Upper lobe of left lung (tissue), 4 donors: ENCODE data around the gene MYEOV.

Source experiments
- EP300 ChIP-seq, 4 donors: sonication (generic); formaldehyde crosslinking; IDR thresholded peaks; one replicate each; pipeline ENCODE4 v1.5.1; 2017; ENCODE audit warnings: antibody characterized with exemption in 4 of 4, control low read depth in 2 of 4
- POLR2A ChIP-seq, 4 donors: fragments of 450-650 bp; IDR thresholded peaks; one replicate each; pipeline ENCODE4 v1.5.1; 2016 to 2017; ENCODE audit warnings: antibody characterized with exemption in 4 of 4, mild to moderate bottlenecking in 2 of 4
- POLR2AphosphoS5 ChIP-seq, 2 donors: sonication (generic); formaldehyde crosslinking; IDR thresholded peaks; one replicate each; pipeline ENCODE4 v1.5.1; 2017; ENCODE audit warnings: antibody characterized with exemption in 2 of 2
- TF ChIP-seq, protein P1 (sequence below), 6 experiments: fragments of 450-650 bp in 4 of 6; fragments of 200-600 bp in 2 of 6; sonication (generic) in 2 of 6; IDR thresholded peaks; one replicate each; pipeline ENCODE4 v1.5.1; 2016 to 2019; ENCODE audit warnings: antibody characterized with exemption in 6 of 6

- TF ChIP-seq, protein P1, sequence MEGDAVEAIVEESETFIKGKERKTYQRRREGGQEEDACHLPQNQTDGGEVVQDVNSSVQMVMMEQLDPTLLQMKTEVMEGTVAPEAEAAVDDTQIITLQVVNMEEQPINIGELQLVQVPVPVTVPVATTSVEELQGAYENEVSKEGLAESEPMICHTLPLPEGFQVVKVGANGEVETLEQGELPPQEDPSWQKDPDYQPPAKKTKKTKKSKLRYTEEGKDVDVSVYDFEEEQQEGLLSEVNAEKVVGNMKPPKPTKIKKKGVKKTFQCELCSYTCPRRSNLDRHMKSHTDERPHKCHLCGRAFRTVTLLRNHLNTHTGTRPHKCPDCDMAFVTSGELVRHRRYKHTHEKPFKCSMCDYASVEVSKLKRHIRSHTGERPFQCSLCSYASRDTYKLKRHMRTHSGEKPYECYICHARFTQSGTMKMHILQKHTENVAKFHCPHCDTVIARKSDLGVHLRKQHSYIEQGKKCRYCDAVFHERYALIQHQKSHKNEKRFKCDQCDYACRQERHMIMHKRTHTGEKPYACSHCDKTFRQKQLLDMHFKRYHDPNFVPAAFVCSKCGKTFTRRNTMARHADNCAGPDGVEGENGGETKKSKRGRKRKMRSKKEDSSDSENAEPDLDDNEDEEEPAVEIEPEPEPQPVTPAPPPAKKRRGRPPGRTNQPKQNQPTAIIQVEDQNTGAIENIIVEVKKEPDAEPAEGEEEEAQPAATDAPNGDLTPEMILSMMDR (IDR thresholded peaks at IDR 0.05), result no peak
- no peak for TF ChIP-seq POLR2A (IDR thresholded peaks at IDR 0.05)
- no peak for TF ChIP-seq EP300 (IDR thresholded peaks at IDR 0.05)
- TF ChIP-seq POLR2AphosphoS5 (IDR thresholded peaks at IDR 0.05), result no peak
Observed at GRCh38 chr11:69335007-69335780, 41.2 kb downstream of the MYEOV start.
